Glutamatergic neuron (in vitro differentiated cells): ENCODE measurements around the gene LYPD5. TPM values are rescaled to one million over a fixed set of nuclear protein-coding genes. Genes with fewer than 3 reads are reported as not detected.

Source experiments
- DNase-seq: peaks from one replicate; pipeline ENCODE4 v3.0.0; 2022
- H3K27ac Mint-ChIP-seq: one replicate; pipeline ENCODE4 v1.8.0; 2020; ENCODE audit warnings: mild to moderate bottlenecking, mixed read lengths, inconsistent platforms; ENCODE audit not compliant: unreplicated experiment
- H3K27me3 Mint-ChIP-seq: one replicate; pipeline ENCODE4 v1.8.0; 2020; ENCODE audit warnings: mild to moderate bottlenecking, moderate library complexity, mixed read lengths, inconsistent platforms; ENCODE audit not compliant: unreplicated experiment
- H3K36me3 Mint-ChIP-seq: one replicate; pipeline ENCODE4 v1.8.0; 2020; ENCODE audit warnings: mild to moderate bottlenecking, mixed read lengths, inconsistent platforms; ENCODE audit not compliant: unreplicated experiment
- H3K4me1 Mint-ChIP-seq: one replicate; pipeline ENCODE4 v1.8.0; 2020; ENCODE audit warnings: mild to moderate bottlenecking, low read depth, mixed read lengths, inconsistent platforms; ENCODE audit not compliant: unreplicated experiment
- H3K4me3 Mint-ChIP-seq: one replicate; pipeline ENCODE4 v1.8.0; 2020; ENCODE audit warnings: mild to moderate bottlenecking, mixed read lengths, inconsistent platforms; ENCODE audit not compliant: unreplicated experiment
- H3K9me3 Mint-ChIP-seq: one replicate; pipeline ENCODE4 v1.8.0; 2020; ENCODE audit warnings: mild to moderate bottlenecking, moderate library complexity, mixed read lengths, inconsistent platforms; ENCODE audit not compliant: unreplicated experiment
- CTCF ChIP-seq: fragments of 200-600 bp; sonication (generic); IDR thresholded peaks from one replicate; pipeline ENCODE4 v1.5.0; 2021; ENCODE audit not compliant: partially characterized antibody, unreplicated experiment
- total RNA-seq: library from RNA; stranded (reverse); fragmentation: NEBNext Ultra II Directional; extraction: Animal tissue kit (Norgen Biotek cat#: 25700); gene quantifications from one replicate; pipeline ENCODE4 v1.2.1, GENCODE V29; 2021; ENCODE audit not compliant: unreplicated experiment

The LYPD5 gene
- total RNA-seq, 1 donor from 2014 or later, result not detected

GRCh38 chr19:43769256-43769655, 33.0 kb downstream of the LYPD5 start:
- Mint-ChIP-seq H3K4me1 (no peaks in the 10 kb centered on the region), H3K27ac (no peak overlapping the region), H3K27me3 (peaks cover 3% of the 10 kb centered on the region), H3K36me3 (no peaks in the 10 kb centered on the region), H3K4me3 (no peak overlapping the region), H3K9me3 (peaks cover 3% of the 10 kb centered on the region)
- no peak for DNase-seq
- no peak for TF ChIP-seq CTCF

DNA sequence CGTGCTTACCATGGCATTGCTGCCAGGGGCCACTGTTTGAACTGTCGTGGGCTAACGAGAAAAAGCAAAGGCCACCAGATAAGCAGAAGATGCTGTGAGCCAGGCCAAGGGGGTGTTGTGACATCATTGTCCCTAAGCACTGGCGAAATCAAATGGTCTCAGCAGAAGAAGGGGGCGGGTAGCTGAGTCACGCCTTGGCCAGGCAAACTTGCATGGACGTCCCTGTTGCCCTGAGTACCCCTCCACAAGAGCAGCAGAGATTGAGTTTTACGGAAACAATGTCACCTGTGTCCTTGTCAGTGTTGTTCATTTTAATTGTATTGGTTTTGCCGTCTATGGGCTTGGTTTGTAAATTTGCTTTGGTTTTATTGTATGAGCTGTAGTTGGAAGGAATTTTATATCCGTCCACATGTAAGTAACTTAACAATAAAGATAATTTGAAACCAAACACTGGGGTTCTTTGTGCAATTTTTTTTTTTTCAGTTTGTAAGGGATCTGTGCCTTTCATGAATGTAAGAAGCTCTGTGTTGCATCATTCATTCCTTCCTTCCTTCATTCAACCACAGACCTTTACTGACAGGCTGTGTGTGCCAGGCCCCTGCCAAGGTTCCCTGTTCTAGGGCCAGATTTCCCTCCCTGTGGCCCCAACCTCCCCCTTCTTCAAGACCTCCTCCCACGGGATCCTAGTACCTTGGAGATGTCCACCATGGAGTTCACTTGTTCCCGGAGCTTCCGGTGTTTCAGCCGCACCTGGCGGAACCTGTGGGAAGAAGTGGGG, 33.8 kb downstream of the LYPD5 start:
- H3K9me3 Mint-ChIP-seq, result peaks cover 3% of the 10 kb centered on the region
- H3K27ac Mint-ChIP-seq, result peak overlapping the region; percentile 48

DNA sequence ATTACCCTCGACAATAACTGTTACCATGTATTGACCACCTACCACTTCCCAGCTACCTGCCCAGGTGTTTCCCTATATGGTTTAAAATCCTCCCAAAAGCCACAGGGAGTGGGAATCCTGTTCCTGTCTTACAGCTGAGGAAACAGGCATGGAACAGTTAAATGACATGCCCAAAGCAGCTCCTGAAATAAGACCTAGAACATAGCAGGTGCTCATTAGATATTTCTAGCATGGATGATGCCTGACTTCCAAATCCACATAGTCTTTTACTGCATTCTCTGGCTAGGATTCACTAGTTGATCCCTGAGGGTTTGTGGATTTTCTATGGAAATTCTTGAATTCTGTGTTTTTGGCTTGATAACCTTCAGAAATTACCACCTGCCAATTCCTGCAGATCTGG, 34.4 kb downstream of the LYPD5 start:
- no peaks in the 10 kb centered on the region for H3K4me1 Mint-ChIP-seq
- DNase-seq, result no peak
- H3K9me3 Mint-ChIP-seq, result peaks cover 3% of the 10 kb centered on the region
- no peak overlapping the region for H3K4me3 Mint-ChIP-seq
- H3K27ac Mint-ChIP-seq, result no peak overlapping the region
- H3K36me3 Mint-ChIP-seq, result no peaks in the 10 kb centered on the region
- peaks cover 2% of the 10 kb centered on the region for H3K27me3 Mint-ChIP-seq
- TF ChIP-seq CTCF, result no peak

More for the DNA sequence above, 33.8 kb downstream of the LYPD5 start:
- no peak for TF ChIP-seq CTCF
- no peaks in the 10 kb centered on the region for H3K4me1 Mint-ChIP-seq
- H3K27me3 Mint-ChIP-seq, result peaks cover 3% of the 10 kb centered on the region
- no peak overlapping the region for H3K4me3 Mint-ChIP-seq
- no peaks in the 10 kb centered on the region for H3K36me3 Mint-ChIP-seq
- DNase-seq, result no peak

DNA sequence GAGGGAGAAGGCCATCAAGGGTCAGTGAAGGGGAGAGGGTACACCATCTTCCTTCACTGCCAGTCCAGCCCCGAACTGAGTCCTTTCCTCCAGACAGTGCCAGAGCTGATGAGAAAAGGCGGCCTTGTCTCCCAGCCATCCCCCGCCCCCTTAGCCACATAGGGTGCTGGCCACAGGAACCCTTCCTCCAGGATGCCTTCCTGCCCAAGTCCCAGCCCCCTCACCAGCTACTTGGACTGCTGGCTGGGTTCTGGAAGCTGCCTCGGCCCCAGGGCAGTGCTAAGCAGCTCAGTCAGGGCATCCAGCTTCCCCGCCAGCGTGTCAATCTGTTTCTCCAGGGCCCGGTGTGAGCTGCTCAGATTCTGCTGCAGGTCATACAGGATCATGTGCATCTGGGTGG, 34.9 kb downstream of the LYPD5 start:
- Mint-ChIP-seq H3K27ac (no peak overlapping the region), H3K9me3 (peaks cover 3% of the 10 kb centered on the region), H3K36me3 (no peaks in the 10 kb centered on the region), H3K27me3 (peaks cover 2% of the 10 kb centered on the region), H3K4me3 (no peak overlapping the region), H3K4me1 (no peaks in the 10 kb centered on the region)
- TF ChIP-seq CTCF, result no peak
- DNase-seq, result no peak

DNA sequence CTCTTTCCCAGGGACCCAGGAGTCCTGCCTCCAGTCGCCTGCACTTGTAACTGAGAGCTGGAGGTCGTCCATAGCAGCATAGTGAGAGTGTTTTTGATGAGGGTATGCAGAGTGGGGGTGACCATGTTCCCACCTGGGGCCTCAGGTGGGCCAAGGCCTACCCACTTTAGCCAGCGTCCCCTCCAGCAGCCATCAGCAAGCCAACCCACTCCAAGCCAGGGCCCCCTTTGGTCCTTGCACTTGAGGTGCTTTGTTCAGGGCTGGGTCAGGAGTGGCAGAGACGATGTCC, 35.5 kb downstream of the LYPD5 start:
- TF ChIP-seq CTCF, result peak; percentile 49
- H3K27me3 Mint-ChIP-seq, result peaks cover 2% of the 10 kb centered on the region
- H3K4me1 Mint-ChIP-seq, result no peaks in the 10 kb centered on the region
- H3K36me3 Mint-ChIP-seq, result no peaks in the 10 kb centered on the region
- peaks cover 3% of the 10 kb centered on the region for H3K9me3 Mint-ChIP-seq
- H3K4me3 Mint-ChIP-seq, result no peak overlapping the region
- H3K27ac Mint-ChIP-seq, result no peak overlapping the region
- DNase-seq, result no peak
